ENCODE measurements around the gene BRI3BP.
"Not testable (repeated sequence)": the region's sequence is repeated elsewhere in the genome, so short reads cannot be mapped to it uniquely, and the experiment has no call there.

The BRI3BP gene

GRCh38 chr12:124980098-124980892 lies 13.2 kb upstream of the BRI3BP start:
- TF ChIP-seq CTCF (IDR thresholded peaks at IDR 0.05; ENCODE audit: low read depth, low read length, missing control alignments), result no peak
- no peak for DNase-seq (ENCODE audit: low read depth)
- in situ Hi-C loops (cut with HindIII; ENCODE audit: low sequenced_read_pairs), result no loop called here
- no peak overlapping the region for H3K4me3 ChIP-seq (ENCODE audit: low read depth, low read length)

- H3K4me3 ChIP-seq (ENCODE audit: low read depth, low read length); in situ Hi-C loops (cut with HindIII; ENCODE audit: low sequenced_read_pairs); DNase-seq (ENCODE audit: low read depth): not testable (repeated sequence)
Observed at GRCh38 chr12:124986876-124987275, 6.6 kb upstream of the BRI3BP start.

GRCh38 chr12:124992874-124993625 lies 395 bp upstream of the BRI3BP start:
- H3K4me3 ChIP-seq (ENCODE audit: low read depth, low read length), result peak overlapping the region; percentile 46
- in situ Hi-C loops (cut with HindIII; ENCODE audit: low sequenced_read_pairs), result no loop called here
- TF ChIP-seq CTCF (IDR thresholded peaks at IDR 0.05; ENCODE audit: low read depth, low read length, missing control alignments), result peak; percentile 23
- no peak for DNase-seq (ENCODE audit: low read depth)

- in situ Hi-C loops (cut with HindIII; ENCODE audit: low sequenced_read_pairs), result no loop called here
- H3K4me3 ChIP-seq (ENCODE audit: low read depth, low read length), result peak overlapping the region; percentile 46
- no peak for DNase-seq (ENCODE audit: low read depth)
- no peak for TF ChIP-seq CTCF (IDR thresholded peaks at IDR 0.05; ENCODE audit: low read depth, low read length, missing control alignments)
Observed at GRCh38 chr12:124994437-124994975, 1.1 kb downstream of the BRI3BP start.

GRCh38 chr12:124995200-124995961 lies 1.9 kb downstream of the BRI3BP start:
- in situ Hi-C loops (cut with HindIII; ENCODE audit: low sequenced_read_pairs), result no loop called here
- no peak for TF ChIP-seq CTCF (IDR thresholded peaks at IDR 0.05; ENCODE audit: low read depth, low read length, missing control alignments)
- H3K4me3 ChIP-seq (ENCODE audit: low read depth, low read length), result no peak overlapping the region
- no peak for DNase-seq (ENCODE audit: low read depth)

- H3K4me3 ChIP-seq (ENCODE audit: low read depth, low read length), result no peak overlapping the region
- no peak for TF ChIP-seq CTCF (IDR thresholded peaks at IDR 0.05; ENCODE audit: low read depth, low read length, missing control alignments)
- no peak for DNase-seq (ENCODE audit: low read depth)
- in situ Hi-C loops (cut with HindIII; ENCODE audit: low sequenced_read_pairs), result no loop called here
Observed at GRCh38 chr12:124998705-124999104, 5.3 kb downstream of the BRI3BP start.

All from astrocyte of the cerebellum (primary cell).